ENCODE results near the gene TMEM266.

Gene TMEM266

DNA sequence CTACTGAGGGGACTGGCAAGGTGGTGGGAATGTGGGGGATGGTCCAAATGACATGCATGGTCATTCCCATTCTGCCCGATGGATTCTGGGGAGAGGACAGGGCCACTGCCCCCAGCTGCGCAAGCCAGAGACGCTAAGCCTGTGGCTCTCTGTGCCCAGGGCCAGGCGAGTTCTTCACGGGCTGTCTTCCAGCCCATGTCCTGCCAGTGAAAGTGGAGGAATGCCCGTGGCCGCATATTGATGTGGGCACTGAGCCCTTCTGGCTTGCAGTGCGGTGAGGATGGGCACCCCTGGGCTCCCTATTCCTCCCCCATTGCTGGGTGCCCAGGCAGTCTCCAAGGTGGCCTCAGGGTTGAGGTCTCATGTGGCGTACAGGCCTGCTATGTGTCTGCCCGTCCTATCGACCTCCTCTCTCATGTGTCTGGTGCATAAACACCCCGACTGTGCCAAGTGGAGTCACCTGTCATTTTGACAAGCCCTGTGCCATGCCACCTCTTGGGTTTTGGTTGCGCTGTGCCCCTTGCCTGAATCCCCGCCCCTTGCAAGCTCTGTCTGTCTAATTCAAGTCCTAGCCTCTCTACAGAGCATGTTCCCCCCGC lies 116.8 kb downstream of the TMEM266 start:
- H3F3A ChIP-seq (ENCODE audit: insufficient read depth, low read length) = no peaks in the 10 kb centered on the region
- H3K36me3 ChIP-seq (replicated peaks; ENCODE audit: insufficient read depth, low read length) = no peaks in the 10 kb centered on the region
- 0 out of 2 replicates have a peak, but pooled peaks cover 6% of the 10 kb centered on the region for H3K27me3 ChIP-seq (replicated peaks; ENCODE audit: insufficient read depth, low read length)
- no peak overlapping the region for H2AFZ ChIP-seq (ENCODE audit: low read length)
- H3K9me2 ChIP-seq (replicated peaks; ENCODE audit: insufficient read depth, low read length) = no peaks in the 10 kb centered on the region
- no peak overlapping the region for H3K27ac ChIP-seq (ENCODE audit: low read length)
- H3K4me3 ChIP-seq (ENCODE audit: low read length) = no peak overlapping the region
- H3K4me2 ChIP-seq (ENCODE audit: low read depth, low read length) = no peak overlapping the region
- H3K4me1 ChIP-seq (ENCODE audit: low read length) = no peaks in the 10 kb centered on the region
- H3K9ac ChIP-seq (ENCODE audit: low read length) = no peak overlapping the region
- H3K79me2 ChIP-seq (ENCODE audit: low read length) = no peaks in the 10 kb centered on the region
- H3K9me3 ChIP-seq (replicated peaks; ENCODE audit: insufficient read depth, low read length) = no peaks in the 10 kb centered on the region
- DNase-seq = no peak
- TF ChIP-seq EZH2 (optimal IDR thresholded peaks at IDR 0.05; ENCODE audit: low read depth, low read length) = no peak
- TF ChIP-seq, protein P1, sequence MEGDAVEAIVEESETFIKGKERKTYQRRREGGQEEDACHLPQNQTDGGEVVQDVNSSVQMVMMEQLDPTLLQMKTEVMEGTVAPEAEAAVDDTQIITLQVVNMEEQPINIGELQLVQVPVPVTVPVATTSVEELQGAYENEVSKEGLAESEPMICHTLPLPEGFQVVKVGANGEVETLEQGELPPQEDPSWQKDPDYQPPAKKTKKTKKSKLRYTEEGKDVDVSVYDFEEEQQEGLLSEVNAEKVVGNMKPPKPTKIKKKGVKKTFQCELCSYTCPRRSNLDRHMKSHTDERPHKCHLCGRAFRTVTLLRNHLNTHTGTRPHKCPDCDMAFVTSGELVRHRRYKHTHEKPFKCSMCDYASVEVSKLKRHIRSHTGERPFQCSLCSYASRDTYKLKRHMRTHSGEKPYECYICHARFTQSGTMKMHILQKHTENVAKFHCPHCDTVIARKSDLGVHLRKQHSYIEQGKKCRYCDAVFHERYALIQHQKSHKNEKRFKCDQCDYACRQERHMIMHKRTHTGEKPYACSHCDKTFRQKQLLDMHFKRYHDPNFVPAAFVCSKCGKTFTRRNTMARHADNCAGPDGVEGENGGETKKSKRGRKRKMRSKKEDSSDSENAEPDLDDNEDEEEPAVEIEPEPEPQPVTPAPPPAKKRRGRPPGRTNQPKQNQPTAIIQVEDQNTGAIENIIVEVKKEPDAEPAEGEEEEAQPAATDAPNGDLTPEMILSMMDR (IDR thresholded peaks at IDR 0.05; ENCODE audit: low read length) = no peak
- TF ChIP-seq EZH2phosphoT487 (IDR thresholded peaks at IDR 0.05; ENCODE audit: low read length) = no peak
- no peaks in the 10 kb centered on the region for H4K20me1 ChIP-seq (ENCODE audit: insufficient read depth, low read length)

DNA sequence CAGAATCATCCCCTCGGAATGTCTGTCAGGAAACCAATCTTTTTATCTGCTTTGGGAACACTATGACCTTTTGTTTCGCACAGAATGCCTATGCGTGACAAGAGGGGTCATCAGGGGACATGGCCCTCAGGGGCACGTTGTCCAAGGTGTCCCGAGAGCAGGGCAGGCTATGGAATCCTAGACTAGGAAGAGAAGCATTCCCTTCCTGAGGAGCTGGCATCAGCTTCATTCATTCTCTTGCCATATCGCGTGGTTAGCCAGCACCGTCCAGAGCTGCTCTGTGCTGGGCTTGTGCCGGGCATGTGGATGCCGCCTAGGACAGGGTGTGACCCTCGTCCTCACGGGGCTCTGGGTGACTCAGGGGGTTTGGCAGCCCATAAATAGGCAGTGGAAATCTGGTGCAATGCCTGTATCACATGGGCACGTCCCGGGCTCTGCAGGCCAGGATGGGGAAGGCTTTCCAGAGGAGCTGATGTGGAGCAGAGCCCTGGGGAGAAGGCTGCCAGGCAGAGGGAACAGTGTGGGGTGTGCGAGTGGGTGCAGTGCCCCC lies 117.8 kb downstream of the TMEM266 start:
- no peak for TF ChIP-seq EZH2 (optimal IDR thresholded peaks at IDR 0.05; ENCODE audit: low read depth, low read length)
- TF ChIP-seq, protein P1 (IDR thresholded peaks at IDR 0.05; ENCODE audit: low read length) = no peak
- no peak for TF ChIP-seq EZH2phosphoT487 (IDR thresholded peaks at IDR 0.05; ENCODE audit: low read length)
- Histone ChIP-seq H3K9me2 (replicated peaks; ENCODE audit: insufficient read depth, low read length) (no peaks in the 10 kb centered on the region), H3K27ac (ENCODE audit: low read length) (no peak overlapping the region), H3K27me3 (replicated peaks; ENCODE audit: insufficient read depth, low read length) (0 out of 2 replicates have a peak, but pooled peaks cover 6% of the 10 kb centered on the region), H3K79me2 (ENCODE audit: low read length) (no peaks in the 10 kb centered on the region), H3K4me3 (ENCODE audit: low read length) (no peak overlapping the region), H3K4me1 (ENCODE audit: low read length) (no peaks in the 10 kb centered on the region), H3K9ac (ENCODE audit: low read length) (no peak overlapping the region), H3K4me2 (ENCODE audit: low read depth, low read length) (no peak overlapping the region), H2AFZ (ENCODE audit: low read length) (no peak overlapping the region), H4K20me1 (ENCODE audit: insufficient read depth, low read length) (no peaks in the 10 kb centered on the region), H3K9me3 (replicated peaks; ENCODE audit: insufficient read depth, low read length) (no peaks in the 10 kb centered on the region), H3K36me3 (replicated peaks; ENCODE audit: insufficient read depth, low read length) (no peaks in the 10 kb centered on the region), H3F3A (ENCODE audit: insufficient read depth, low read length) (no peaks in the 10 kb centered on the region)
- DNase-seq = no peak

DNA sequence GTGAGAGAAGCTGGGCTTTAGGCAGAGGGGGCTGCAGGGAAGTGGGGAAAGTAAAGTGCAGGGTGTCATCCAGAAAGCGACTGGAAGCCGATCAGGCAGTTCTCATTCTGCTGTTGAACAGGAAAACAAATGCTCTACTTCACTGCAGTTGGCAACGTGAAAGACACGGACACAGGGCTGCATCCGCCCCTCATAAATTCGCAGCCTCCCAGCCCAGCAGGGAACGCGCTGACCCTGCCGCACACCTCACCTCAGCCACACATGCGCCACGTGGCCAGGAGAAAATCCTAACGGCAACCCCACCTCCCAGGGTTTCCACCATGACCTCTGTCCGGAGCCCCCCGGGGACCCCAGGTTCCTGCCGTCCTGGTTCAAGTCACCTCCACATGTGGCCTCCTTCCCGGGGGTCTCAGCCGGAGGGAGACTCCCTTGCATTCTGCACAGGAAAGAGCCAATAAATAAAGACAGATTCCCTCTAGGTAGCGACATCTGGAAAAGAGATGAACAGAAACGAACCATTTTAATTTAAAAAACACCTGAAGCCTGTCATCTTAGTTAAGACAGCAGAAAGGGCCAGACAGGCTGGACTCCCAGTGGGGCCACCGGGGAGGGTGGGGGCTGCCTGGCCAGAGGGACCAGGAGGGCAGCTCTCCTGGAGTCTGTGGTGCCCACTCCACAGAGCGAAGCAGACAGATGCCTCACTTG lies 118.7 kb downstream of the TMEM266 start:
- H3K4me2 ChIP-seq (ENCODE audit: low read depth, low read length) = no peak overlapping the region
- no peaks in the 10 kb centered on the region for H3K9me3 ChIP-seq (replicated peaks; ENCODE audit: insufficient read depth, low read length)
- H3K4me3 ChIP-seq (ENCODE audit: low read length) = no peak overlapping the region
- H3K4me1 ChIP-seq (ENCODE audit: low read length) = no peaks in the 10 kb centered on the region
- H3K27ac ChIP-seq (ENCODE audit: low read length) = no peak overlapping the region
- no peaks in the 10 kb centered on the region for H3F3A ChIP-seq (ENCODE audit: insufficient read depth, low read length)
- H4K20me1 ChIP-seq (ENCODE audit: insufficient read depth, low read length) = no peaks in the 10 kb centered on the region
- H3K36me3 ChIP-seq (replicated peaks; ENCODE audit: insufficient read depth, low read length) = no peaks in the 10 kb centered on the region
- H2AFZ ChIP-seq (ENCODE audit: low read length) = no peak overlapping the region
- no peak for DNase-seq
- 0 out of 2 replicates have a peak, but pooled peaks cover 6% of the 10 kb centered on the region for H3K27me3 ChIP-seq (replicated peaks; ENCODE audit: insufficient read depth, low read length)
- no peak overlapping the region for H3K9ac ChIP-seq (ENCODE audit: low read length)
- H3K9me2 ChIP-seq (replicated peaks; ENCODE audit: insufficient read depth, low read length) = no peaks in the 10 kb centered on the region
- H3K79me2 ChIP-seq (ENCODE audit: low read length) = no peaks in the 10 kb centered on the region
- TF ChIP-seq, protein P1 (IDR thresholded peaks at IDR 0.05; ENCODE audit: low read length) = no peak
- no peak for TF ChIP-seq EZH2 (optimal IDR thresholded peaks at IDR 0.05; ENCODE audit: low read depth, low read length)
- TF ChIP-seq EZH2phosphoT487 (IDR thresholded peaks at IDR 0.05; ENCODE audit: low read length) = no peak

Data from MM.1S (cell line).